HG02938 (cell line): Measurements from ENCODE around the gene MGA.

Experiments used
- ATAC-seq: cut with Tn5 transposase; IDR thresholded peaks from one replicate; pipeline ENCODE4 v1.9.1; 2021; ENCODE audit warnings: mild to moderate bottlenecking, moderate library complexity; ENCODE audit not compliant: unreplicated experiment

The MGA gene

DNA sequence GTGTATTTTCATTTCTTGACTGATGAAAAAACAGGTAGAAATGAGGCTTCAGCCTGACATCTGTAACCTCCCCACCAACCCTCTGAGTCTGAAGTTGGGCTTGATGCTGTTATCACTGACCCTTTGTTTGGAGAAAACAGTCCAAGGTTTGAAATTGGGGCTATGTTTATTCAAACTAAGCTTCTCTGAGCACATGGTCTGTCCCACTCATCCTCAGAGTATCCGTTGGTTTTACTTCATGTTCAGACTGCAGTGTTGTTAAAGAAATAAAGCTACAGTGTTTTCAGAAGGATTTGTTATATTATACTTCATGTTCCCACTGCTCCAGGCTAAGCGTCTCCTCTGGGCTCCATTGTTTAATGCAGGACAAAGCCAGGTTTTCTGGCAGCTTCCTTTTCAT is 120.1 kb downstream of the MGA start:
- no peak for ATAC-seq

DNA sequence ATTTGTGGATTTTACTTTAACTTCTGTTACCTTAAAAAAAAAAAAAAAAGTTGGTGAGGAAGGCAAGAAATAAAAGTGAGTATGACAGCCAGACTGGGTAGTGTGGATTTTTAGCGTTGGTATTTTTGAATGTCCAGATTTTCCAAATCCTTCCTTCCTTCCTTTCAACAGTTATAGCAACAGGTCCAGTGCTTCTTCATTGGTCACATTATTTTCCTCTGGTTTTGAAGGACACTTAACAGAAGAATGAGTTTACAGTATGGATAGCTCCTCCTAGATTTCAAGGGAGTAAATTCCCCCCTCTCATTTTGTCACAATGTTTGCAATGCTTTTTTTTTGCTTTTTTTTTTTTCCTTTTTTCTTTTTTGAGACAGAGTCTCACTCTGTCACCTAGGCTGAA is 120.5 kb downstream of the MGA start:
- no peak for ATAC-seq

DNA sequence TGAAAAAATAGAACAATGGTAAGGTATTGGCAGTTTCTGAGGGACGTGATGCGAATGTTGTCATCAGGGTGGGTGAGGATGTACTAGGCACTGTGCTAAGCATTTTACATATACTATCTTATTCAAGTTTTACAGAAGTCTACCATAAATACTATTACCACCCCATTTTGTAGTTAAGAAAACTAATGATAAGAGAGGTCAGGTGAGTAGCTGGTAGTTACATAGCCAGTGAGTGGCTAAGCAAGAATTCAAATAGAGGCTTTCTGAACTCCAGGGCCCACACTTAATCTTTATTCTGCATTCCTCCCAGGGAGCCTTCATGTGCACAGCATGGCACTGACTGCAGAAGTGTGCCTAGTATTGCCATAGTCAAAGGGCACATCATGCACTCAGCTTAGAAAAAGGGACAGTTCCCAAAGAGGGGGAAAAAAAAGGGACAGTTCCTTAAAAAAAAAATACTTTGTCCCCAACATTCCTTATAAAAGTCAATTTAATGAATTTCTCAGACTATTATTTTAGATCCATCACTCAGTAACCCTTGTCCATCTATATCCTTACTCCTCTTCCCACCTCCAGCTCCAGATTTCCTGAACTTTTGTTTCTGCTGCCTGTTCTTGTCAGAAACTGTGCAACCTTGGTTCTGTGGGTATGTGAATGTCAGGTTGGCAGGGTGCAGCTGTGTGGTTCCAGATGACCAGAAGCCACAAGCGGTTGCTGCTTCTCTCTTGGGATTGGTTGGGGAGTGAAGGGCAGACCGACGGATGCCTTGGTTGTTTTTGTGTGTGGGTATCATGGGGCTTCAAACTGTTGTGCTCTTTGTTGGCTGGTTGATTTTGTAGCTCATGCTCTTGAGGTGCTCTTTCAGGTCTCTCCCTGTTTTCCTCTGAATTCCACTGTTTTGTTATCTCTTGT is 122.4 kb downstream of the MGA start:
- ATAC-seq, result no peak

DNA sequence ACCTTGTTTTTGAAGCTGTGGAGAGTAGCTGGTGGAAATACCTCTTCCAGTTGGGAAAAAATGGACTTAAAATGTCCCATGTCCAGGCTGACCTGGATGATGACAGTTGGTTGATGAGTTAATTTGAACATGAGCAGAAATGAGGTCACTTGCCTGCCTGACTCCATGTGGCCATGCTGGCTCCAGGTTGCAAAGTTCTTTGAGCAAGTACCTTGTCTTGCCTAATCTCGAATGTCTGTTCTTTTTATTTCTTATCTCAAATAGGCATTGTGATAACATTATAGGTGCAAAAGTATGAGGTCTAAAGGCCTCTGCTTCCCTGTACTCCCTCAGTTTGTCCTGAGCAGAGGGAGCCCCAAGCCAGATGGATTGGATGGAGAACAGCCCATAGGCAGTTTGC is 123.1 kb downstream of the MGA start:
- ATAC-seq, result no peak

DNA sequence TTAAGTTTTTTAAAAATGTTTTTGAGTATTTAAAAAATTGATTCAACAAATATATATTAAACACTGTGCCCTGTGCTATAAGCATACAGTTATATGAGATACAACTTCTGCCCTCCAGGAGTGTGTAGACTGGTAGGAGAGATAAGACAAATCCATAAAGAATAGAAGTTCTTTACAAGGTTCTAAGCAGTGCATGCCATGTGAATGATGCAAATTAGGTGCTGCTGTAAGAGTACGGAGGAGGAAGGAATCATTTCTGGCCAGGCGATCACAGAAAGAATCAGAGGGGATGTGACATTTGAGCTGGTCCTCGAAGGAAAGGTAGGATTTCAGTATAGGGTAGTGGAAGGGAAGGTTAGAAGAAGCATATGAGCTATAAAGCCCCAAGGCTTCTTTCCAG is 128.1 kb downstream of the MGA start:
- ATAC-seq, result no peak

DNA sequence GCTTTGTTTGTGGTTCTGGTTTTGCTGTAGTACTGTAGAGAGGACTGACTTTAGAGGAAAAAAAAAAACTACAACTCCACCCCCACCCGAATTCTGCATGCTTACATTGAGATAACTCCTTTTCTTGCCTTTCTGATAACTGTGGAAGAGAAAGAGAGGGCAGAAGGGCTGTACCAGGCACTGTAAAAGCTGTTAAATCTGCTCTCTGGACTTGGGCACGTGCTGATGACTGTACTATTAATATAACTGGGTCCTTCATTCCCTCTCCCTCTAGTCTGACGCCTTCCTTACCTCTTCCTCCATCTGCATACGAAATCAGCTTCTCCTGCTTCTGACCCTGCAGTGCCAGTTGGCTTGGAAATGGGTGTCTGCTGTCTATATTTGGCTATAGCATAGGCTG is 129.0 kb downstream of the MGA start:
- no peak for ATAC-seq

DNA sequence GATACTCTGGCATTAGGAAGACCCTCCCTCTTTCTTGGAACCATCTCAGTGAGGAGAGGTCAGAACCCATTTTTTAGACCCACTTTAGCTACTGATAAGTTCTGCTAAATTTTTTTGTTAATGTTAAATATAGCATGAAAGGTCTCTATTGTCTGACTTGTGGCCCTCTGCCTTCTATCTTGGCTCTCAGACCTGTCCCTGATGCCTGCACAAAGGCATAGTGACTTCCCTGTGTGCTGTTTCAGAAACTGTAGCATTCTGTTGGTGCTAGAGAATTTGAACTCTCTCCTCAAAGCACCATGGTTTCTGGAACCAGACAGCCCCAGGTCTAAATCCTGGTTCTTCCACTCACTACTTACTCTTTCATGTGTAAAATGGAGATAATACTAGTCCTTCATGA is 129.5 kb downstream of the MGA start:
- ATAC-seq, result no peak

DNA sequence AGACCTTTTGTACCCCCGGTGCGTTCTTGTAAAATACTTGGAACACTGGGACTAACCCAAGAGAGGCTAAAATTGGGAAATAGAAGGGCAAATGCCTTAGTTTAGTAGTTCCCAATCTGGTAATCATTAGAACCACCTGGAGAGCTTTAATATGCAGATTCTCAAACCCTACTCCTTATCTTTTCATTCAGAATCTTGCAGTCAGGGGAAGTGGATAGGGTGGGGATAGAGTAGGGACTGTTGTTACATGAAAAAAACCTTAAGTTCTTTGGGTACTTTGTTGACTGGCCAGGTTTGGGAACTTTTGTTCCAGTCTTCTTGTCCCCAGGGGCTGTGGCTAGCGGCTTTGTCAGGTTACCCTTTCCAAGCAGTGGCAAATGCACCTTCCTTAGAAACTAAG is 130.0 kb downstream of the MGA start:
- ATAC-seq, result no peak

DNA sequence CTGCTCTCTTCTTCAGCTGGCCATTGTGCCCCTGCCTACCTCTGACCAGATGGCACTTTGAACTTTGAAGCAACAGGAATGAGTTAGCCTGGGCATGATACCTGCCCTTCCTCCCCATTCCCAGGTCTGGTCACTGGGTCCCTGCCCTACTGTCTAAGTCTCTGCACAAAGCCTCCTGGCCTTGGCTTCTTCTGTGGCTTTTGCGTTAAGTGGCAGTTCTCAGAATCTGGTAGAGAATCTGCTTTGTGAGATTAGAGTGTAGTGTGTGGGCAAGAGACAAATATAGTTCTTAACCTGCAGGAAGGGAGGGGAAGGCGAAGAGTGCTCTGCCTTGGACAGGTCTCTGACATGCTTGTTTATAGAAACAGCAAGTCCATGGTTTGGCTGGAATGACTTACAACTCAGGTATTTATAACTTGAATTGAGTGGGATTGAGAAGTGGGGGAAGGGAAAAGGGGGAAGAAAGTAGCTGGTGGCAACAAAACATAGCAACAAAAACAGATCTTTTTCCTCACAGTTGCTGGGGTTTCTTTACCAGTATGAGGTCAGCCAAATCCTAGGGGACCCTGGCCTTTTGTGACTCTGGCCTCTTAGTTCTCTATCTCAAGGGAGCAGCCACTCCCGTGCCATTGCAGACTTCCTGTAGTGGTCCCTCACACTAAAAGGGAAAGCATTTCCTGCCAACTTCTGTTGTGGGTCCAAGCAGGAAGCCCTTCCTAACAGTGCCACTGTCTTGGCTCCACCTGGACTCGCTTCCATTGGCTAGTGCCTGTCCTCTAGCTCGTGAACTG is 130.7 kb downstream of the MGA start:
- ATAC-seq, result no peak

DNA sequence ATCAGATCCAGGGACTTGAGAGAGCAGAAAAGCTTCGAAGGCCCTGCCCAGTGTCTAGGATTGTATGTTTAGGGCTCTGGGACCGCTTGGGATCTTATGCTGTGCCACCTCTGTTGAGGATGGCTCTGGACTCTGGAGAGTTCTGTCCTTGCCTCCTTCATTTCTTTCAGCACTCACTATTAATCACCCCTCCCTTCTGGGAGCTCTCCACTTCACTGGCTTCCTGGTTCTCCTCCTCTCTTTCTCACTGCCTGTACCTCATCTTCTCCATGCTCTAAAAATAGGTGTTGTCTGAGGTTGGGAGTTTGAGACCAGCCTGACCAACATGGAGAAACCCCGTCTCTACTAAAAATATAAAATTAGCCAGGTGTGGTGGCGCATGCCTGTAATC is 131.3 kb downstream of the MGA start:
- no peak for ATAC-seq

DNA sequence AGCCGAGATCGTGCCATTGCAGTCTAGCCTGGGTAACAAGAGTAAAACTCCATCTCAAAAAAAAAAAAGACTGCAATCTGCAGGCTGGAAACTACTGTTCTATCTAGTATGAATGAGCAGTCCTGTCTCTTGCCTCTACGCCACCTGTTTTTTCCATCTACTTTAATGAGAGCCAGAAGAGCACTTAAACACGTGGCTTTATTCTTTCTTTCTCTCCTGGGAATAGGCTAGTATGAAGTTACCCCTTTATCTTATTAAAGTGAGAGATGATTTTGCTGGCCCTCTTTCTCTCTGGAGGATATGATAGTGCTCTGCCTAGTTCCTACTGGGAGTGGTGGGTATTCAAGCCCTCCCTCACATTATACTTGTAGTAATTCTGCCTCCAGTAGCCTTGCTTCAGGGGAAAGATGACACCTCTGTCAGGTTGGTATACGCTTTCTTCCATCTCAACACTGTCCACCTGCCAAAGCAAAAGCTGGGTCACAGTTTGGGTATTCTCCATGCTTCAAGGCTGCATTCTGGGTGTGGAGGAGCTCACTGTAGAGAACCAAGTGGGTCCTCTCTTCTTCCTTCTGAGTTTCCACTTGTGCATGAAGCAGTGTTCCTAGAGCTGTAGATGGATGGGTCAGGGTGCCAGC is 131.9 kb downstream of the MGA start:
- no peak for ATAC-seq

DNA sequence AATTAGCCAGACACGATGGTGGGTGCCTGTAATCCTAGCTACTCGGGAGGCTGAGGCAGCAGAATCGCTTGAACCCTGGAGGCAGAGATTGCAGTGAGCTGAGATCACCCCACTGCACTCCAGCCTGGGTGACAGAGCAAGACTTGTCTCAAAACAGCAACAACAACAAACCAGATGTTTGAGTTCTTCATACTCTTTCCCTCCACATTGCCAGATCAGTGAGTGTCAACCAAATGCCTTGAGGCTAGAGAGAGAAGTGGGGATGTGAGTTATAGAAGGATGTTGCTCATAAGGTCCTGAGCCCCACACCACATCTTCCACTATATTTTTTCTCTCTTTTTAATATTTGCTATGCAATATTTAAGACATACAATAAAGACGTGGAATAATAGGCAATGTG is 133.9 kb downstream of the MGA start:
- ATAC-seq, result no peak

DNA sequence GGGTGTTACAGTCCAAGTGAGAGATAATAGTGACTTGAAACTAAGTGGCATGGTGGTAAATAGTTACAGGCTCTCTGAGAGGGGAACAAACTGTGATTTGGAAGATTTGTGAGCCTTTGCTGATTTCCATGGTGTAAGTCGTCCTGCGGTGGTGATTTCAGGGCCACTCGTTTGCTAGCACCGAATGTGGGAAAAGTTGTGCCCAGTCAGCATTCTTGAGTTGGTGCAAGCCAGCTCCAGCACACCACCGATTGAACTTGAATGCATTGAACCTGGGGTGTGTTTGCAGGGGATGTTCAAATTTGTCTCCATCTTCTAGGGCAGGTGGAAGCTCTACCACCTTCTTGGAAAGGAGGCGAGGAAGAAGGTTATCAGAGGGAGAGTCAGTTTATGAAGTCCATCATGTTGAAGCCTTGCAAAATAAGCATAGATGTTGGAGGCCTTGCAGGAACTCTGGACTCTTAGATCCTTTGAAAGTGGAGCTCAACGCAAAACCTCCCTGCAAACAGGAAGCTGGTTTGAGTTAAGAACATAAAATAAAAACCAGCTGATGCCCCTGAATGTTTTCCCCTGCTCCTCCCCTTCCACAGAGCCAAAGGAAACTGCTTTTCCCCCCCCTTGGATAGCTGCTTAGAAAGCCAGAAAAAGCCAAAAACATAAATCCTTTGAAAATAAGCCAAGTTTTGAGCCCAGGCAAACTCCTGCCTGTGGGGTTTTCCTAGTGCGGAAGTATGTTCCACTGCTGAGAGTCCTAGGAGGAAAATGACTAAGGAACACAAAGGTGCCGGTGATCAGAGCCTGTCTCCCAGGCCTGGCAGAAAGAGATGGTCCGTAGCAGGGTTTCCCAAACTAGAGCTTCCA is 136.0 kb downstream of the MGA start:
- no peak for ATAC-seq

DNA sequence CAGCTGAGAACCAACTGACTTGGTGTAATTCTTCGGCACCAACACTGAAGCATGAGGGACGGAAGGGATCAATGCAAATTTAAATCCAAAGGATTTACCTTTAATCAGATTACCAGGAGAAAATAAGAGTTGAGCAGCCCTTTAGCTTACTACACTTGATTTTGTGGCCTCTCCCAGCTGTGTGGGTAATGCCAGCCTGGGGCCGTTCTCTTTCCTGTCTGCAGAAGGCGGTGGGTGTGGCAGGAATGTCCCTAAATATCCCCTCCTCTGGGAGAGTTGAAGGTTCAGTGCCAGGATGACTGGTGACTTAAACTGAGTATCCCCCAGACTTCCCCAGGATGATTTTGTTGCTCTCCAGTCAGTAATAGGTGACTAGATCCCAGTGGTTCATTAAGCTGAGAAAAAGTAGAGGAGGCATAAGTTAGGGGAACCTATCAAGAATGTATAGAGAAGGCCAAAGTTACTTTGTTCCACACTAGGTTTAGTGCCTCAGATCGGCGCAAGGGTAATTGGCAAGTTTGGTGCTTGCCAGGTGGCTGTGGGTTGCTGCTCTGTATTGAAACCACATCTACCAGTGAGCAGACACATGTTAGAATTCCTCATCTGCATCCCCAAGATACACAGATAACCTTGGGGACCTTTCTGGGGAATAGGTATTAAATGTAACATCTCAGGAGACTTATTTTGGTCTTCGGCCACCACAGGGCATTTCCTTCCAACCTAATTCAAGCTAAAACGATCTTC is 137.2 kb downstream of the MGA start:
- no peak for ATAC-seq

DNA sequence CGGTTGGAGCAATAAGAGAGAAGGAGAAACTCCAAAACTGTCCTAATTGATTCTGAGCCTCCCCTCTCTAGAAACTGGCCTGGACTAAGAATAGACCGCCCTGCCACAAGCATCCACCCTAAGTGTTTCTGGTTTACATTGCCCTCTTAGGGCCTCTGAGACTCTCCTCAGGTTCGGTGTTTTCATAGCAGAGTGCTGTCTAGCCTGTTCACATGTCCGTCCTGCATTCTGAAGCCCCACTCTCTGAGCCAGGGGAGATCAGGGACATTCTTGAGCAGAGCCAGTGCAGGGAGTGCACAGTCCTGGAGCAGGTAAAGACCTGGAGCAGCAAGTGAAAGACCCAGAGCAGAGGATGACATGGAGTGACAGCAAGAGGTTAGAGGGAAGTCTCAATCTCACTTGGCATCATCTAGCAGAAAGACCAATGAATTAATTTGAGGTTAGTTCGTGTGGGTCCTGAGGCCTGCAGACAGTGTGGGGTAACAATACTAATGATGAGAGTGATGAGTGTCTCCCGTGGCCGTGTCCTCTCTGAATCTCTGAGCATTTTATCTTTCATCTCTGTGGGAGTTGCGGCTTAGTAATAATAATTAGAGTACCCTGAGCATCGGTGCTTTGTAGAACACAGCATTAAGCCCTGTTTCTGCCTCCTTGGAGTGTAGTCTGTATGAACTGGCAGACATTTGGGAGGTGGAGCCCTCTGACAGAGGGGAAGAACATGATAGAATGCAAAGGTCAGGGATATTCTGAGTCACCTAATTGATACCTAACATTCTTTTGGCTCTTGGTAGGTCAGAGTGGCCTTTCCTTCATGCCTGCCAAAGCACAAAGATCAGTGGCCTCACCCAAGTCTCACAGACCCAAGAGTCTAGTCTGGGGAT is 138.6 kb downstream of the MGA start:
- no peak for ATAC-seq

DNA sequence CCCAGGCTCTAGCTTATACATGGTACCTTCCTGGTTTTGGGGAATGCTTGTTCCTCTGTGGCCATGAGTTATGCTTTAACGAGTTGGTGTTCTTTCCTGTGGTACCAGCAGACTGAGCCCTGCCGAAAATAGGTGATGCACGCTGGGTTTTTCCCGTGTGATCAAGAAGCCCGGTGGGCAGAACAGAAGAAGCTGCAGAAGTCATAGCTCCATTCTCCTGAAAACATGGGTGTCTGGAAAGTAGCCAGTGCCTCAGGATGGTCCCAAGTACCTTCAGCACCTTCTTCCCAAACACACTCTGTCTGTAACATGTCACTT is 139.2 kb downstream of the MGA start:
- no peak for ATAC-seq

DNA sequence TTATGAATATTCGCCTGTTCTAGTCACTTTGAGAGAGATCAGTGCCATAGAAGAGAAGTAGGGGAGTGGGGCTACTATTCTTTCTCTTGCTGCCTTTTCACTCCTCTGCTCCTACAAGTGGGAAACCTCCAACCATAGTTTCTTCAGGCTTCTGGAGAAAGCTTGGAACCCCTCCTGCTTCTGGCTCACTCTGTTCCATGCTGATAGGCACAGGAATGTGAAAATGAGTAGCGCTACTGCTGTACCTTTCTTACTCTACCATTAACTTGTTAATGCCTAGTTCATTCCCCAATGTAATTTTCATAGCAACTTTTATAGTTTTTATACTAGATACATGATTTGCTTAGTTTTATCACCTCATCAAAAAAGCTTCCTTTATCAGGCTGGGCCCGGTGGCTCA is 141.0 kb downstream of the MGA start:
- ATAC-seq, result no peak

DNA sequence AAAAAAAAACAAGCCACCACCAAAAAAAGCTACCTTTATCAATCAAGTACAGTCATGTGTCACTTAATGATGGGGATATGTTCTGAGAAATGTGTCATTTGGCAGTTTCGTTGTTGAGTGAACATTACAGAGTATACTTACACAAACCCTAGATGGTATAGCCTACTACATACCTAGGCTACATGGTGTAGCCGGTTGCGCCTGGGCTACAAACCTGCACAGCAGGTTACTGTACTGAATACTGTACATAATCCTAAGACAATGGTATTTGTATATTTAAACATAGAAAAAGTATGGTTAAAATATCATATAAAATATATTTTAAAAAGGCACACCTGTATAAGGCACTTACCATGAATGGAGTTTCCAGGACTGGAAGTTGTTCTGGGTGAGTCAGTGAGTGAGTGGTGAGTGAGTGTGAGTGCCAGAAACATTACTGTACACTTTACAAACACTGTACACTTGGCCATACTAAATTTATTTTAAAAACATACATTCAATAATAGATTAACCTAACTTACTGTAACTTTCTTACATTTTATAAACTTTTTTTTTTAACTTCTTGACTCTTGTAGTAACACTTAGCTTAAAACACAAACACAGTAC is 141.7 kb downstream of the MGA start:
- no peak for ATAC-seq

DNA sequence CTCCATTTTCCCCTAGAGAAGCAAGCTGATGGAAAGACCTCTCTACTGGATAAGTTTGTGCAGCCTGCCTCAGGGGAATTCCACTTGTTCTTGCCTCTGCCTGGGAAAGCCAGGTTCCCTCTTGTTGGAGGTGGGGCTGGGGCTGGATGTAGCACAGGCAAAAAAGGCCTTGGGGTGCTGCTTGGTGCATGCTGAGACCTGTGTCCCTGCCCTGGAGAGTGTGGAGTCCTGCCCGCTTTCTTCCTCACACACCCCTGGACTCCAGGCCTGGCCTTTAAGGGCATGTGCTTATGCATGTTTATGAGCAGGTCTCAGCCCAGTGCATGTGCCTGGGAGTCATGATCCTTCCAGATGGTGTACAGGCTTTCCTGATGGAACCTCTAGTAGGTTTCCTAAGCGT is 144.2 kb downstream of the MGA start:
- no peak for ATAC-seq
